Activated CD4-positive, alpha-beta memory T cell treated with anti-CD3 and anti-CD28 coated beads, Interleukin-2, amount 10 ng/mL, durations not matched to agents 7 days and 5 days (primary cell): ENCODE results near the gene PACRG. TPM values are rescaled to one million over a fixed set of nuclear protein-coding genes. Genes with fewer than 3 reads are reported as not detected.

Source experiments
- CTCF ChIA-PET: fragments of 350-600 bp; sonication (Branson Sonifier 250); formaldehyde crosslinking; loops from one replicate; lab custom pipeline; 2021; ENCODE audit warnings: antibody characterized with exemption, inconsistent platforms; lab: Charles Lee
- POLR2A ChIA-PET: fragments of 350-600 bp; sonication (Branson Sonifier 250); formaldehyde crosslinking; loops from one replicate; lab custom pipeline; 2021; ENCODE audit warnings: antibody characterized with exemption; lab: Charles Lee
- DNase-seq: peaks from one replicate; pipeline ENCODE4 v3.0.0-alpha.2; 2020
- H3K27ac Mint-ChIP-seq: one replicate; pipeline ENCODE4 v1.8.0; 2021; ENCODE audit warnings: mild to moderate bottlenecking, mixed read lengths
- H3K27me3 Mint-ChIP-seq: one replicate; pipeline ENCODE4 v1.8.0; 2021; ENCODE audit warnings: mixed read lengths
- H3K36me3 Mint-ChIP-seq: one replicate; pipeline ENCODE4 v1.8.0; 2021; ENCODE audit warnings: low read depth, mixed read lengths
- H3K4me1 Mint-ChIP-seq: one replicate; pipeline ENCODE4 v1.8.0; 2021; ENCODE audit warnings: mixed read lengths
- H3K4me3 Mint-ChIP-seq: one replicate; pipeline ENCODE4 v1.8.0; 2021; ENCODE audit warnings: mild to moderate bottlenecking, mixed read lengths
- H3K9me3 Mint-ChIP-seq: one replicate; pipeline ENCODE4 v1.8.0; 2021; ENCODE audit warnings: mixed read lengths
- total RNA-seq, 2 experiments: library from RNA; stranded (reverse); gene quantifications; one replicate each; pipeline ENCODE4 v1.2.3, GENCODE V29; 2021

Gene PACRG
- total RNA-seq, 2 experiments from 2014 or later = not detected

- CTCF ChIA-PET = no interaction called here
- POLR2A ChIA-PET = interaction anchor here (0.7 kb wide), 1 partner anchor 39 kb away, joined by 3 read pairs; no protein-coding TSS in a partner anchor
- H3K4me1 Mint-ChIP-seq = no peaks in the 10 kb centered on the region
- no peak for DNase-seq
- no peak overlapping the region for H3K4me3 Mint-ChIP-seq
- no peaks in the 10 kb centered on the region for H3K27me3 Mint-ChIP-seq
- no peaks in the 10 kb centered on the region for H3K9me3 Mint-ChIP-seq
- H3K36me3 Mint-ChIP-seq = no peaks in the 10 kb centered on the region
- no peak overlapping the region for H3K27ac Mint-ChIP-seq
These were observed 570.5 kb downstream of the PACRG start for GRCh38 chr6:163298079-163298830.

- POLR2A ChIA-PET = no interaction called here
- CTCF ChIA-PET = no interaction called here
- DNase-seq = no peak
- Mint-ChIP-seq H3K9me3 (no peaks in the 10 kb centered on the region), H3K27ac (no peak overlapping the region), H3K4me3 (no peak overlapping the region), H3K4me1 (no peaks in the 10 kb centered on the region), H3K27me3 (no peaks in the 10 kb centered on the region), H3K36me3 (no peaks in the 10 kb centered on the region)
These were observed 573.1 kb downstream of the PACRG start for GRCh38 chr6:163300838-163301237.

- ChIA-PET POLR2A (no interaction called here), CTCF (interaction anchor here (1.2 kb wide), 1 partner anchor 131 kb away, joined by 4 read pairs; no protein-coding TSS in a partner anchor)
- H3K27me3 Mint-ChIP-seq = no peaks in the 10 kb centered on the region
- no peak overlapping the region for H3K27ac Mint-ChIP-seq
- DNase-seq = no peak
- no peaks in the 10 kb centered on the region for H3K4me1 Mint-ChIP-seq
- H3K9me3 Mint-ChIP-seq = no peaks in the 10 kb centered on the region
- H3K4me3 Mint-ChIP-seq = no peak overlapping the region
- no peaks in the 10 kb centered on the region for H3K36me3 Mint-ChIP-seq
These were observed 574.2 kb downstream of the PACRG start for GRCh38 chr6:163301726-163302635.

- H3K27me3 Mint-ChIP-seq = no peaks in the 10 kb centered on the region
- POLR2A ChIA-PET = no interaction called here
These were observed 575.0 kb downstream of the PACRG start for GRCh38 chr6:163302747-163303146.

GRCh38 chr6:163306000-163306399 lies 578.2 kb downstream of the PACRG start:
- ChIA-PET POLR2A (no interaction called here), CTCF (interaction anchor here (0.6 kb wide), 1 partner anchor 521 kb away, joined by 3 read pairs; no protein-coding TSS in a partner anchor)
- Mint-ChIP-seq H3K9me3 (no peaks in the 10 kb centered on the region), H3K27ac (no peak overlapping the region), H3K27me3 (no peaks in the 10 kb centered on the region), H3K4me1 (no peaks in the 10 kb centered on the region), H3K4me3 (no peak overlapping the region), H3K36me3 (no peaks in the 10 kb centered on the region)
- no peak for DNase-seq

More at GRCh38 chr6:163302747-163303146, 575.0 kb downstream of the PACRG start:
- Mint-ChIP-seq H3K27ac (no peak overlapping the region), H3K4me3 (no peak overlapping the region), H3K9me3 (no peaks in the 10 kb centered on the region), H3K36me3 (no peaks in the 10 kb centered on the region), H3K4me1 (no peaks in the 10 kb centered on the region)
- no peak for DNase-seq
- CTCF ChIA-PET = interaction anchor here (1.2 kb wide), 1 partner anchor 132 kb away, joined by 4 read pairs; no protein-coding TSS in a partner anchor

GRCh38 chr6:163308629-163309440 lies 581.1 kb downstream of the PACRG start:
- no peak for DNase-seq
- ChIA-PET POLR2A (no interaction called here), CTCF (no interaction called here)
- H3K4me3 Mint-ChIP-seq = no peak overlapping the region
- H3K4me1 Mint-ChIP-seq = no peaks in the 10 kb centered on the region
- no peak overlapping the region for H3K27ac Mint-ChIP-seq
- H3K27me3 Mint-ChIP-seq = peaks cover 5% of the 10 kb centered on the region
- H3K36me3 Mint-ChIP-seq = no peaks in the 10 kb centered on the region
- H3K9me3 Mint-ChIP-seq = no peaks in the 10 kb centered on the region

GRCh38 chr6:163309491-163310026 lies 581.8 kb downstream of the PACRG start:
- Mint-ChIP-seq H3K27me3 (peaks cover 5% of the 10 kb centered on the region), H3K4me3 (no peak overlapping the region), H3K9me3 (no peaks in the 10 kb centered on the region), H3K36me3 (no peaks in the 10 kb centered on the region), H3K4me1 (no peaks in the 10 kb centered on the region), H3K27ac (no peak overlapping the region)
- DNase-seq = no peak
- ChIA-PET POLR2A (no interaction called here), CTCF (no interaction called here)

GRCh38 chr6:163310096-163310972 lies 582.6 kb downstream of the PACRG start:
- DNase-seq = no peak
- H3K4me1 Mint-ChIP-seq = no peaks in the 10 kb centered on the region
- H3K27me3 Mint-ChIP-seq = peaks cover 5% of the 10 kb centered on the region
- no peaks in the 10 kb centered on the region for H3K9me3 Mint-ChIP-seq
- ChIA-PET CTCF (no interaction called here), POLR2A (no interaction called here)
- H3K36me3 Mint-ChIP-seq = no peaks in the 10 kb centered on the region
- no peak overlapping the region for H3K4me3 Mint-ChIP-seq
- H3K27ac Mint-ChIP-seq = no peak overlapping the region

GRCh38 chr6:163310973-163311383 lies 583.2 kb downstream of the PACRG start:
- H3K9me3 Mint-ChIP-seq = no peaks in the 10 kb centered on the region
- POLR2A ChIA-PET = no interaction called here

GRCh38 chr6:163311830-163312229 lies 584.1 kb downstream of the PACRG start:
- Mint-ChIP-seq H3K9me3 (no peaks in the 10 kb centered on the region), H3K4me1 (no peaks in the 10 kb centered on the region), H3K27ac (no peak overlapping the region), H3K27me3 (peaks cover 5% of the 10 kb centered on the region), H3K36me3 (no peaks in the 10 kb centered on the region), H3K4me3 (no peak overlapping the region)
- ChIA-PET CTCF (no interaction called here), POLR2A (no interaction called here)
- DNase-seq = no peak

More at GRCh38 chr6:163310973-163311383, 583.2 kb downstream of the PACRG start:
- Mint-ChIP-seq H3K27ac (no peak overlapping the region), H3K27me3 (peaks cover 5% of the 10 kb centered on the region), H3K4me1 (no peaks in the 10 kb centered on the region), H3K36me3 (no peaks in the 10 kb centered on the region), H3K4me3 (no peak overlapping the region)
- DNase-seq = no peak
- CTCF ChIA-PET = no interaction called here

GRCh38 chr6:163313566-163313965 lies 585.8 kb downstream of the PACRG start:
- H3K9me3 Mint-ChIP-seq = no peaks in the 10 kb centered on the region
- ChIA-PET CTCF (no interaction called here), POLR2A (no interaction called here)
- no peak overlapping the region for H3K4me3 Mint-ChIP-seq
- no peak for DNase-seq
- no peaks in the 10 kb centered on the region for H3K36me3 Mint-ChIP-seq
- H3K4me1 Mint-ChIP-seq = no peaks in the 10 kb centered on the region
- H3K27ac Mint-ChIP-seq = no peak overlapping the region
- H3K27me3 Mint-ChIP-seq = peaks cover 5% of the 10 kb centered on the region

GRCh38 chr6:163313981-163314380 lies 586.2 kb downstream of the PACRG start:
- DNase-seq = no peak
- Mint-ChIP-seq H3K27me3 (peaks cover 5% of the 10 kb centered on the region), H3K4me3 (no peak overlapping the region), H3K9me3 (no peaks in the 10 kb centered on the region), H3K27ac (no peak overlapping the region), H3K36me3 (no peaks in the 10 kb centered on the region), H3K4me1 (no peaks in the 10 kb centered on the region)
- CTCF ChIA-PET = no interaction called here
- POLR2A ChIA-PET = no interaction called here
